GM12878 (cell line): Measurements from ENCODE around the gene TTC16. TPM values are rescaled to one million over a fixed set of nuclear protein-coding genes. Genes with fewer than 3 reads are reported as not detected.

ENCODE experiments used
- ATAC-seq: fragments of 200-7000 bp; cut with Tn5 transposase; 3 replicates; pipeline ENCODE4 v1.9.1; 2020; ENCODE audit warnings: mild to moderate bottlenecking, moderate library complexity
- BruUV-seq: library from RNA; stranded (reverse); fragments of 400-500 nt; replicated peaks from 2 replicates; lab custom pipeline; 2021; lab: Mats Ljungman, UMichigan
- CTCF ChIA-PET: fragments of 300-600 bp; sonication (Branson Sonifier 250); formaldehyde crosslinking; extraction: SDS; loops from one replicate; lab custom pipeline; 2021; ENCODE audit warnings: inconsistent platforms; lab: Yijun Ruan, JAX
- POLR2A ChIA-PET: fragments of 350-600 bp; formaldehyde crosslinking; extraction: SDS; loops from one replicate; lab custom pipeline; 2021; ENCODE audit warnings: inconsistent platforms; lab: Charles Lee
- RAD21 ChIA-PET: fragments of 300-600 bp; sonication (Branson Sonifier 250); formaldehyde crosslinking; loops from one replicate; lab custom pipeline; 2023; ENCODE audit warnings: antibody characterized with exemption; ENCODE audit not compliant: unreplicated experiment; lab: Charles Lee
- SMC1A ChIA-PET: fragments of 300-600 bp; sonication (Branson Sonifier 250); formaldehyde crosslinking; loops from one replicate; lab custom pipeline; 2023; ENCODE audit not compliant: unreplicated experiment, uncharacterized antibody; lab: Charles Lee
- DNase-seq: peaks from one replicate; pipeline ENCODE4 v3.0.0-alpha.2; 2011; ENCODE audit warnings: low read depth, low spot score
- FAIRE-seq: peaks from 3 replicates; lab custom pipeline; 2011; peaks lifted over from hg19 to GRCh38; lab: Jason Lieb, UNC
- H2AFZ ChIP-seq: 2 replicates; pipeline ENCODE4 v1.6.0; 2011; ENCODE audit warnings: low read depth, low read length, control low read depth; ENCODE audit not compliant: control insufficient read depth
- H3K27ac ChIP-seq: 2 replicates; pipeline ENCODE4 v1.5.1; 2011; ENCODE audit warnings: control low read depth; ENCODE audit not compliant: control insufficient read depth, insufficient read depth
- H3K27me3 ChIP-seq, 2 experiments: replicated peaks in 1 of 2; 2 replicates each; pipeline versions ENCODE4 v1.6.0 to v1.6.1; 2011; ENCODE audit warnings: low read length in 1 of 2; ENCODE audit not compliant: control insufficient read depth in 2 of 2, insufficient read depth in 2 of 2
- H3K36me3 ChIP-seq, 2 experiments: 2 replicates each; pipeline ENCODE4 v1.5.1; 2011; ENCODE audit warnings: low read length in 1 of 2; ENCODE audit not compliant: control insufficient read depth in 2 of 2, insufficient read depth in 2 of 2
- H3K4me1 ChIP-seq: 2 replicates; pipeline ENCODE4 v1.6.1; 2011; ENCODE audit warnings: mild to moderate bottlenecking, low read length, moderate library complexity, mixed read lengths; ENCODE audit not compliant: control insufficient read depth, insufficient read depth
- H3K4me2 ChIP-seq: 2 replicates; pipeline ENCODE4 v1.6.0; 2011; ENCODE audit warnings: control low read depth; ENCODE audit not compliant: control insufficient read depth, insufficient read depth
- H3K4me3 ChIP-seq: fragments of 200-600 bp; sonication (generic); 2 replicates; pipeline ENCODE4 v1.5.1; 2016
- H3K79me2 ChIP-seq: 2 replicates; pipeline ENCODE4 v1.6.0; 2011; ENCODE audit warnings: low read length; ENCODE audit not compliant: control insufficient read depth, insufficient read depth
- H3K9ac ChIP-seq: 2 replicates; pipeline ENCODE4 v1.8.0; 2011; ENCODE audit warnings: low read length, control low read depth, mixed read lengths; ENCODE audit not compliant: control insufficient read depth, insufficient read depth
- H3K9me3 ChIP-seq: replicated peaks from 3 replicates; pipeline ENCODE4 v1.5.1; 2011; ENCODE audit warnings: mild to moderate bottlenecking, low read length; ENCODE audit not compliant: control insufficient read depth, insufficient read depth
- H4K20me1 ChIP-seq: 2 replicates; pipeline ENCODE4 v1.6.0; 2011; ENCODE audit not compliant: control insufficient read depth, insufficient read depth
- BCL11A ChIP-seq: IDR thresholded peaks from 2 replicates; pipeline ENCODE4 v1.6.1; 2011; ENCODE audit warnings: low read depth, low read length
- BCL3 ChIP-seq: IDR thresholded peaks from 2 replicates; pipeline ENCODE4 v1.6.1; 2011; ENCODE audit warnings: borderline replicate concordance, low read depth, mild to moderate bottlenecking, moderate library complexity, low read length; ENCODE audit not compliant: insufficient read depth, poor library complexity, severe bottlenecking
- CHD1 ChIP-seq: IDR thresholded peaks from 2 replicates; pipeline ENCODE4 v1.6.1; 2012; ENCODE audit warnings: low read depth, low read length, improper control_type of control experiment
- CREB1 ChIP-seq: IDR thresholded peaks from 2 replicates; pipeline ENCODE4 v1.6.1; 2012; ENCODE audit warnings: low read depth, mild to moderate bottlenecking, inconsistent platforms
- EZH2 ChIP-seq: IDR thresholded peaks from 2 replicates; pipeline ENCODE4 v1.6.1; 2012; ENCODE audit warnings: low read depth, mild to moderate bottlenecking, control low read depth, inconsistent platforms, low read length, borderline replicate concordance; ENCODE audit not compliant: control insufficient read depth
- MEF2B ChIP-seq: fragments of 450-650 bp; IDR thresholded peaks from 2 replicates; pipeline ENCODE4 v1.6.1; 2018; ENCODE audit warnings: mild to moderate bottlenecking, moderate library complexity; ENCODE audit not compliant: partially characterized antibody, poor library complexity, severe bottlenecking
- MLLT1 ChIP-seq: fragments of 450-650 bp; IDR thresholded peaks from 2 replicates; pipeline ENCODE4 v1.6.1; 2016; ENCODE audit warnings: mild to moderate bottlenecking
- MTA2 ChIP-seq: fragments of 450-650 bp; IDR thresholded peaks from 2 replicates; pipeline ENCODE4 v1.6.1; 2016; ENCODE audit warnings: low read depth, mild to moderate bottlenecking, moderate library complexity
- POLR2A ChIP-seq: IDR thresholded peaks from 2 replicates; pipeline ENCODE4 v1.6.1; 2011; ENCODE audit warnings: low read depth, mild to moderate bottlenecking, low read length
- RCOR1 ChIP-seq: conservative IDR thresholded peaks from 2 replicates; pipeline ENCODE4 v1.6.1; 2012; ENCODE audit warnings: low read depth, low read length, improper control_type of control experiment
- SMC3 ChIP-seq: IDR thresholded peaks from 2 replicates; pipeline ENCODE4 v1.6.1; 2011; ENCODE audit warnings: low read length, improper control_type of control experiment, borderline replicate concordance
- SREBF1 ChIP-seq: IDR thresholded peaks from 2 replicates; pipeline ENCODE4 v1.6.1; 2012; ENCODE audit warnings: mild to moderate bottlenecking, low read length
- SRF ChIP-seq, 2 experiments: IDR thresholded peaks; 2 replicates each; pipeline ENCODE4 v1.6.1; 2011; ENCODE audit warnings: low read depth in 2 of 2, low read length in 2 of 2, mild to moderate bottlenecking in 1 of 2, moderate library complexity in 1 of 2
- SUPT20H ChIP-seq: IDR thresholded peaks from 2 replicates; pipeline ENCODE4 v1.6.1; 2011; ENCODE audit warnings: low read depth, mild to moderate bottlenecking, low read length, moderate library complexity, borderline replicate concordance; ENCODE audit not compliant: control insufficient read depth
- YY1 ChIP-seq: IDR thresholded peaks from 2 replicates; pipeline ENCODE4 v1.6.1; 2011; ENCODE audit warnings: low read depth, mild to moderate bottlenecking, low read length
- ZNF384 ChIP-seq: IDR thresholded peaks from 2 replicates; pipeline ENCODE4 v1.6.1; 2012; ENCODE audit warnings: low read depth, mild to moderate bottlenecking, low read length, improper control_type of control experiment, borderline replicate concordance
- WGBS: methylation state at CpG from one replicate; pipeline ENCODE4 v1.1.6; 2016; ENCODE audit warnings: low lambda C conversion rate; ENCODE audit not compliant: insufficient replicate concordance, insufficient coverage; ENCODE audit errors: missing lambda C conversion rate; 5-methylcytosine and 5-hydroxymethylcytosine counted together
- in situ Hi-C: fragments of 300-500 bp; cut with MboI; formaldehyde crosslinking; loops from 9 replicates; pipeline ENCODE4 v1.14.3; 2018; ENCODE audit warnings: mixed read lengths
- intact Hi-C: fragments of 100-400 bp; cut with micrococcal nuclease; formaldehyde crosslinking; loops from one replicate; pipeline ENCODE4 v1.14.2; 2022; ENCODE audit not compliant: unreplicated experiment
- polyA plus RNA-seq, 11 experiments: library from polyadenylated mRNA; depleted of rRNA in 4 of 11; unstranded in 6 of 11; stranded (reverse) in 5 of 11; fragments of >200 nt; fragmentation: Nextera tagmentation in 4 of 11; fragmentation: Illumina TruSeq in 1 of 11; extraction: Ambion mirVana in 4 of 11; extraction: Trizol in 1 of 11; gene quantifications; 1 replicate in 1 of 11; 2 replicates in 10 of 11; pipeline versions ENCODE4 v1.2.1 to v1.2.3, GENCODE V29; 2011 to 2016; ENCODE audit warnings: inconsistent platforms in 2 of 11, missing spikeins in 2 of 11, low read depth in 1 of 11
- total RNA-seq, 4 experiments: library from RNA; depleted of rRNA in 3 of 4; stranded (reverse); fragments of >200 nt in 3 of 4; fragmentation: Illumina TruSeq in 1 of 4; extraction: Trizol in 1 of 4; gene quantifications; 2 replicates each; pipeline versions ENCODE4 v1.2.1 to v1.2.3, GENCODE V29; 2013 to 2021
- TF ChIP-seq, protein P1 (sequence below): IDR thresholded peaks from 2 replicates; pipeline ENCODE4 v1.6.1; 2012; ENCODE audit warnings: low read depth, low read length, improper control_type of control experiment

Gene TTC16
- total and polyA plus RNA-seq, 10 of the 15 experiments (the other 5 are each of a cell fraction or from before 2014, with no cell fraction given): 0.03 TPM; not detected in 9

DNA sequence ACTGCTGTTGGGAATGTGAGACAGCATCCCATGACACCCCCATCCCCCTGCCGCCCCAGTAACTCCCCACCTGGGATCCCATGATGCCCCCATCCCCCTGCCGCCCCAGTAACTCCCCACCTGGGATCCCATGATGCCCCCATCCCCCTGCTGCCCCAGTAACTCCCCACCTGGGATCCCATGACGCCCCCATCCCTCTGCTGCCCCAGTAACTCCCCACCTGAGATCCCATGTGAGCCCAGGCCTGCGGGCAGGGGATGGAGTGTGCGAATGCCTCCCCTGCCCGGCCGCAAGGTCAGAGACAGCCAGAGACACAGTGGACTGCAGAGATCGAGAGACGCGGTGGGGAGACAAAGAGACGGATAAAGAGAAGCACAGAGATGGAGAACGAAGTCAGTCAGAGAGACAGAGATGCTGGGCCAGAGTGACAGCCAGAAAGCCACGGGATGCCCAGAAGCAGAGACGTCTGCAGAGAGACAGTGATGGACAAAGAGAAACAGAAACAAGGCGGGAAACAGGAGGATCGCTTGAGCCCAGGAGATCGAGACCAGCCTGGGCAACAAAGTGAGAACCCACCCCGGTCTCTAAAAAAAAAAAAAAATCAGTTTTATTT lies 61.6 kb downstream of the TTC16 start (continued):
- TF ChIP-seq YY1: no peak
- TF ChIP-seq, protein P1, sequence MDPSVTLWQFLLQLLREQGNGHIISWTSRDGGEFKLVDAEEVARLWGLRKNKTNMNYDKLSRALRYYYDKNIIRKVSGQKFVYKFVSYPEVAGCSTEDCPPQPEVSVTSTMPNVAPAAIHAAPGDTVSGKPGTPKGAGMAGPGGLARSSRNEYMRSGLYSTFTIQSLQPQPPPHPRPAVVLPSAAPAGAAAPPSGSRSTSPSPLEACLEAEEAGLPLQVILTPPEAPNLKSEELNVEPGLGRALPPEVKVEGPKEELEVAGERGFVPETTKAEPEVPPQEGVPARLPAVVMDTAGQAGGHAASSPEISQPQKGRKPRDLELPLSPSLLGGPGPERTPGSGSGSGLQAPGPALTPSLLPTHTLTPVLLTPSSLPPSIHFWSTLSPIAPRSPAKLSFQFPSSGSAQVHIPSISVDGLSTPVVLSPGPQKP: no peak

- CTCF ChIA-PET: interaction anchor here (0.6 to 2.6 kb wide), 6 partner anchors 8 to 222 kb away, joined by 3 to 18 read pairs (median 5); partner anchors contain the start of gene TOR2A
- H3K36me3 ChIP-seq: no peaks in the 10 kb centered on the region
- no peaks in the 10 kb centered on the region for H3K9me3 ChIP-seq
- in situ Hi-C loops: no loop called here
- peak within 1 kb of the TSS; percentile 64 for H3K9ac ChIP-seq
- no peaks in the 10 kb centered on the region for H4K20me1 ChIP-seq
- H3K4me3 ChIP-seq: peak within 1 kb of the TSS; percentile 100
- POLR2A ChIA-PET: interaction anchor here (0.6 to 3.6 kb wide), 12 partner anchors 8 to 324 kb away, joined by 3 to 42 read pairs (median 4); partner anchors contain the start of gene TOR2A
- H3K27ac ChIP-seq: peak within 1 kb of the TSS; percentile 93
- DNase-seq: no peak
- ATAC-seq: peak; percentile 63
- SMC1A ChIA-PET: interaction anchor here (0.8 to 2.4 kb wide), 6 partner anchors 8 to 134 kb away, joined by 3 to 6 read pairs (median 4); partner anchors contain the start of gene TOR2A
- peak within 1 kb of the TSS; percentile 97 for H3K4me2 ChIP-seq
- intact Hi-C loops: no loop called here
- 0% methylated on average over 13 of the region's 13 CpGs for WGBS
- BruUV-seq: TSS peak; percentile 69
- H3K4me1 ChIP-seq: peaks cover 36% of the 10 kb centered on the region
- H3K79me2 ChIP-seq: peaks cover 36% of the 10 kb centered on the region
- H3K27me3 ChIP-seq: no peaks in the 10 kb centered on the region
- peak; percentile 7 for FAIRE-seq
- peak within 1 kb of the TSS; percentile 30 for H2AFZ ChIP-seq
- RAD21 ChIA-PET: interaction anchor here (0.6 to 2.4 kb wide), 14 partner anchors 8 to 382 kb away, joined by 3 to 19 read pairs (median 5); partner anchors contain the start of genes SLC2A8, ST6GALNAC4 and TOR2A
- TF ChIP-seq SRF (IDR thresholded peaks at IDR 0.05; ENCODE audit: low read depth in 2 of 2, low read length in 2 of 2) (0 out of 4 replicates have a peak, but pooled peaks of 1 of the 2 experiments have one; percentile 16), SREBF1 (no peak), CREB1 (no peak), MEF2B (peak; percentile 49), CHD1 (no peak), MLLT1 (peak; percentile 61; the same call in 1 of the 2 replicates), POLR2A (peak; percentile 72), ZNF384 (no peak), SUPT20H (no peak), BCL11A (peak; percentile 5; the same call in 1 of the 2 replicates), SMC3 (peak; percentile 6; the same call in 1 of the 2 replicates), EZH2 (no peak), BCL3 (peak; percentile 47), MTA2 (peak; percentile 25; the same call in 1 of the 2 replicates), RCOR1 (no peak)
These were observed 62.6 kb downstream of the TTC16 start, which contains the start of gene SH2D3C for GRCh38 chr9:127778280-127779135. TSS of gene SH2D3C (minus strand) at chr9:127778666. CDS start at chr9:127778627, 39 bp downstream.
